Measurements from ENCODE around the gene CAMTA1. TPM values are rescaled to one million over a fixed set of nuclear protein-coding genes. Genes with fewer than 3 reads are reported as not detected.

CAMTA1 gene
- polyA plus RNA-seq, 3 donors from 2014 or later, result 52.7 to 89.0 (median 71.0) TPM

GRCh38 chr1:6984986-6985385 lies 199.7 kb downstream of the CAMTA1 start:
- Mint-ChIP-seq H3K36me3 (no peaks in the 10 kb centered on the region), H3K27ac (no peak overlapping the region), H3K9me3 (no peaks in the 10 kb centered on the region), H3K4me3 (no peak overlapping the region), H3K4me1 (no peaks in the 10 kb centered on the region), H3K27me3 (ENCODE audit: low read depth in 3 of 3) (peaks cover 3 to 6% (median 5%) of the 10 kb centered on the region in 3 donors)
- no peak for DNase-seq

- Mint-ChIP-seq H3K27me3 (ENCODE audit: low read depth in 3 of 3) (peaks cover 3 to 6% (median 5%) of the 10 kb centered on the region in 3 donors), H3K4me1 (no peaks in the 10 kb centered on the region), H3K36me3 (no peaks in the 10 kb centered on the region), H3K4me3 (no peak overlapping the region), H3K27ac (no peak overlapping the region), H3K9me3 (no peaks in the 10 kb centered on the region)
- no peak for DNase-seq
Measured at GRCh38 chr1:6985549-6986276, 200.5 kb downstream of the CAMTA1 start.

GRCh38 chr1:6986281-6986680 lies 201.0 kb downstream of the CAMTA1 start:
- H3K9me3 Mint-ChIP-seq, result no peaks in the 10 kb centered on the region
- no peak overlapping the region for H3K4me3 Mint-ChIP-seq
- no peak overlapping the region for H3K27ac Mint-ChIP-seq
- peaks cover 3 to 6% (median 5%) of the 10 kb centered on the region in 3 donors for H3K27me3 Mint-ChIP-seq (ENCODE audit: low read depth in 3 of 3)
- H3K36me3 Mint-ChIP-seq, result no peaks in the 10 kb centered on the region
- no peaks in the 10 kb centered on the region for H3K4me1 Mint-ChIP-seq
- no peak for DNase-seq

- H3K9me3 Mint-ChIP-seq, result no peaks in the 10 kb centered on the region
- H3K36me3 Mint-ChIP-seq, result no peaks in the 10 kb centered on the region
- no peak overlapping the region for H3K27ac Mint-ChIP-seq
- no peaks in the 10 kb centered on the region for H3K4me1 Mint-ChIP-seq
- no peak overlapping the region for H3K4me3 Mint-ChIP-seq
- DNase-seq, result no peak
- H3K27me3 Mint-ChIP-seq (ENCODE audit: low read depth in 3 of 3), result peaks cover 0 to 6% (median 4%) of the 10 kb centered on the region in 3 donors
Measured at GRCh38 chr1:6987940-6988339, 202.7 kb downstream of the CAMTA1 start.

GRCh38 chr1:6988796-6989195 lies 203.5 kb downstream of the CAMTA1 start:
- DNase-seq, result no peak
- H3K27ac Mint-ChIP-seq, result no peak overlapping the region

GRCh38 chr1:6989212-6990159 lies 204.2 kb downstream of the CAMTA1 start:
- Mint-ChIP-seq H3K27ac (no peak overlapping the region), H3K9me3 (no peaks in the 10 kb centered on the region), H3K27me3 (ENCODE audit: low read depth in 3 of 3) (peaks cover 0 to 4% (median 2%) of the 10 kb centered on the region in 3 donors), H3K4me3 (no peak overlapping the region), H3K4me1 (no peaks in the 10 kb centered on the region), H3K36me3 (no peaks in the 10 kb centered on the region)
- DNase-seq, result no peak

More at GRCh38 chr1:6988796-6989195, 203.5 kb downstream of the CAMTA1 start:
- Mint-ChIP-seq H3K4me3 (no peak overlapping the region), H3K27me3 (ENCODE audit: low read depth in 3 of 3) (peaks cover 0 to 4% (median 2%) of the 10 kb centered on the region in 3 donors), H3K4me1 (no peaks in the 10 kb centered on the region), H3K36me3 (no peaks in the 10 kb centered on the region), H3K9me3 (no peaks in the 10 kb centered on the region)

- Mint-ChIP-seq H3K27me3 (ENCODE audit: low read depth in 3 of 3) (peaks cover 4 to 11% (median 9%) of the 10 kb centered on the region in 3 donors), H3K4me3 (no peak overlapping the region), H3K27ac (no peak overlapping the region), H3K36me3 (no peaks in the 10 kb centered on the region), H3K9me3 (no peaks in the 10 kb centered on the region), H3K4me1 (no peaks in the 10 kb centered on the region)
- DNase-seq, result no peak
Measured at GRCh38 chr1:6991266-6991665, 206.0 kb downstream of the CAMTA1 start.

- H3K9me3 Mint-ChIP-seq, result no peaks in the 10 kb centered on the region
- H3K4me3 Mint-ChIP-seq, result no peak overlapping the region
- H3K27ac Mint-ChIP-seq, result no peak overlapping the region
- DNase-seq, result no peak
- H3K36me3 Mint-ChIP-seq, result no peaks in the 10 kb centered on the region
- no peaks in the 10 kb centered on the region for H3K4me1 Mint-ChIP-seq
- peaks cover 4 to 11% (median 7%) of the 10 kb centered on the region in 3 donors for H3K27me3 Mint-ChIP-seq (ENCODE audit: low read depth in 3 of 3)
Measured at GRCh38 chr1:6995789-6996188, 210.5 kb downstream of the CAMTA1 start.

- Mint-ChIP-seq H3K4me3 (no peak overlapping the region), H3K36me3 (no peaks in the 10 kb centered on the region), H3K27me3 (ENCODE audit: low read depth in 3 of 3) (peaks cover 4 to 13% (median 7%) of the 10 kb centered on the region in 3 donors), H3K4me1 (no peaks in the 10 kb centered on the region), H3K27ac (no peak overlapping the region), H3K9me3 (no peaks in the 10 kb centered on the region)
- no peak for DNase-seq
Measured at GRCh38 chr1:6996371-6996770, 211.1 kb downstream of the CAMTA1 start.

GRCh38 chr1:6996866-6997265 lies 211.6 kb downstream of the CAMTA1 start:
- Mint-ChIP-seq H3K27ac (no peak overlapping the region), H3K4me3 (no peak overlapping the region)
- no peak for DNase-seq

GRCh38 chr1:6998267-6998666 lies 213.0 kb downstream of the CAMTA1 start:
- DNase-seq, result no peak
- Mint-ChIP-seq H3K36me3 (no peaks in the 10 kb centered on the region), H3K9me3 (no peaks in the 10 kb centered on the region), H3K27ac (no peak overlapping the region), H3K4me3 (no peak overlapping the region), H3K4me1 (no peaks in the 10 kb centered on the region), H3K27me3 (ENCODE audit: low read depth in 3 of 3) (peaks cover 4 to 13% (median 5%) of the 10 kb centered on the region in 3 donors)

More at GRCh38 chr1:6996866-6997265, 211.6 kb downstream of the CAMTA1 start:
- peaks cover 4 to 13% (median 7%) of the 10 kb centered on the region in 3 donors for H3K27me3 Mint-ChIP-seq (ENCODE audit: low read depth in 3 of 3)
- H3K4me1 Mint-ChIP-seq, result no peaks in the 10 kb centered on the region
- no peaks in the 10 kb centered on the region for H3K36me3 Mint-ChIP-seq
- no peaks in the 10 kb centered on the region for H3K9me3 Mint-ChIP-seq

- Mint-ChIP-seq H3K27ac (no peak overlapping the region), H3K4me3 (no peak overlapping the region), H3K4me1 (no peaks in the 10 kb centered on the region), H3K9me3 (no peaks in the 10 kb centered on the region), H3K27me3 (ENCODE audit: low read depth in 3 of 3) (peaks cover 3 to 12% (median 4%) of the 10 kb centered on the region in 3 donors), H3K36me3 (no peaks in the 10 kb centered on the region)
- DNase-seq, result no peak
Measured at GRCh38 chr1:6999826-7000225, 214.6 kb downstream of the CAMTA1 start.

GRCh38 chr1:7000720-7001119 lies 215.5 kb downstream of the CAMTA1 start:
- no peak for DNase-seq
- Mint-ChIP-seq H3K4me1 (no peaks in the 10 kb centered on the region), H3K27ac (no peak overlapping the region), H3K9me3 (no peaks in the 10 kb centered on the region), H3K4me3 (no peak overlapping the region), H3K27me3 (ENCODE audit: low read depth in 3 of 3) (peaks cover under 1 to 9% (median 4%) of the 10 kb centered on the region in 3 donors), H3K36me3 (no peaks in the 10 kb centered on the region)

- Mint-ChIP-seq H3K4me1 (no peaks in the 10 kb centered on the region), H3K4me3 (no peak overlapping the region), H3K9me3 (no peaks in the 10 kb centered on the region), H3K27me3 (ENCODE audit: low read depth in 3 of 3) (peaks cover 0 to 3% (median 3%) of the 10 kb centered on the region in 3 donors), H3K27ac (no peak overlapping the region), H3K36me3 (no peaks in the 10 kb centered on the region)
- no peak for DNase-seq
Measured at GRCh38 chr1:7002728-7003127, 217.5 kb downstream of the CAMTA1 start.

Measured in immature natural killer cell (primary cell).